Transverse colon (tissue), 4 donors: ENCODE measurements around the gene ZMIZ1. TPM values are rescaled to one million over a fixed set of nuclear protein-coding genes. Genes with fewer than 3 reads are reported as not detected.

Source experiments
- DNase-seq: peaks from one replicate; pipeline ENCODE4 v3.0.0-alpha.2; 2019
- H3K27ac ChIP-seq, 4 donors: fragments of 200-600 bp; sonication (generic); 2 replicates each; pipeline ENCODE4 v1.5.1; 2016 to 2018; ENCODE audit warnings: inconsistent platforms in 4 of 4
- H3K27me3 ChIP-seq: fragments of 200-600 bp; sonication (generic); 2 replicates; pipeline ENCODE4 v1.5.1; 2017; ENCODE audit warnings: inconsistent platforms
- H3K36me3 ChIP-seq, 4 donors: fragments of 200-600 bp; sonication (generic); 2 replicates each; pipeline ENCODE4 v1.5.1; 2017 to 2019; ENCODE audit warnings: inconsistent platforms in 4 of 4
- H3K4me1 ChIP-seq, 4 donors: fragments of 200-600 bp; sonication (generic); 2 replicates each; pipeline ENCODE4 v1.5.1; 2017 to 2020; ENCODE audit warnings: inconsistent platforms in 4 of 4
- H3K4me3 ChIP-seq, 4 donors: fragments of 200-600 bp; sonication (generic); 1 replicate in 1 of 4; 2 replicates in 3 of 4; pipeline versions ENCODE4 v1.5.1 to v1.6.1; 2017 to 2019; ENCODE audit warnings: inconsistent platforms in 4 of 4
- H3K9me3 ChIP-seq, 2 donors: fragments of 200-600 bp; sonication (generic); 2 replicates each; pipeline ENCODE4 v1.5.1; 2017 to 2019; ENCODE audit warnings: inconsistent platforms in 2 of 2
- EP300 ChIP-seq: sonication (generic); formaldehyde crosslinking; IDR thresholded peaks from one replicate; pipeline ENCODE4 v1.6.1; 2017; ENCODE audit warnings: antibody characterized with exemption, low read depth
- POLR2A ChIP-seq: fragments of 450-650 bp; IDR thresholded peaks from one replicate; pipeline ENCODE4 v1.6.1; 2016; ENCODE audit warnings: antibody characterized with exemption, mild to moderate bottlenecking, moderate library complexity
- POLR2AphosphoS5 ChIP-seq, 3 donors: sonication (generic); formaldehyde crosslinking; IDR thresholded peaks; one replicate each; pipeline ENCODE4 v1.6.1; 2016; ENCODE audit warnings: antibody characterized with exemption in 3 of 3
- WGBS, 2 donors: methylation state at CpG; one replicate each; pipeline ENCODE4 v1.1.5; 2018; ENCODE audit warnings: low coverage in 1 of 2; 5-methylcytosine and 5-hydroxymethylcytosine counted together
- in situ Hi-C, 4 donors: fragments of 200-750 bp; cut with MboI; loops; one replicate each; pipeline versions ENCODE4 v1.15.0 to v1.15.1; 2017; ENCODE audit warnings: low sequenced_read_pairs in 3 of 4, low pct_ligation_motif_present in 1 of 4, low pct_unique_long_range_greater_than_20kb in 1 of 4
- intact Hi-C: fragments of 100-400 bp; cut with DNase I; formaldehyde crosslinking; loops from one replicate; pipeline ENCODE4 v1.15.1; 2023; ENCODE audit warnings: low total_unique reads
- total RNA-seq, 4 donors: library from RNA; depleted of rRNA; stranded (reverse); fragments of >200 nt; gene quantifications; one replicate each; pipeline ENCODE4 v1.1.0, GENCODE V29; 2016
- TF ChIP-seq, protein P1 (sequence below), 5 experiments: fragments of 200-600 bp in 3 of 5; fragments of 450-650 bp in 2 of 5; sonication (generic) in 3 of 5; IDR thresholded peaks; 1 replicate in 2 of 5; 2 replicates in 3 of 5; pipeline ENCODE4 v1.5.1; 2016 to 2017; ENCODE audit warnings: antibody characterized with exemption in 5 of 5, inconsistent platforms in 3 of 5, mild to moderate bottlenecking in 2 of 5, moderate library complexity in 1 of 5

ZMIZ1 gene
- total RNA-seq, 4 donors from 2014 or later, result 32.0 to 108 (median 63.0) TPM

DNA sequence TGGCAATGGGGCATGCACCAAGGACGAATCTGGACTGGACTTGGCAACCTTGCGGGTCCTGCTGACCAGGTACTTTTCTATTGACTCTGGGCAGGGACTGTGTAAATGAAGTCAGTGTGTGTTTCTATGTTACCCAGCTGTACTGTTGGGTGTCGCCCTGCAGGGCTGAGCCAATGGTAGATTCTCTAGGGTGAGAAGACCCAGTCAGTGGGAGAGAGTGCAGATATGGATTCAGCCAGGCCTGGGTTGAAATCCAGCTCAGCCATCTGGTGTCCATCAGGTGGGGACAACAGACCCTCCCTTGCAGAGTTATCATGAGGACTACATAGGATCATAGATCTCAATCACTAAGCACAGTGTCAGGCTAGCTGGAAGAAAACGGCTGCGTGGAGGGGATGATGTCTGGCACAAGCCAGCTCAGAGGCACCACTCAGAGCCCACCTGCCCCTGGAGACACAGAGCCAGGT lies 273.6 kb downstream of the ZMIZ1 start:
- no peak for DNase-seq
- Histone ChIP-seq H3K27me3 (no peaks in the 10 kb centered on the region), H3K9me3 (no peaks in the 10 kb centered on the region), H3K4me1 (peaks cover 0 to 10% (median 5%) of the 10 kb centered on the region in 4 donors), H3K36me3 (no peaks in the 10 kb centered on the region), H3K27ac (peak overlapping the region in 1 of 4 donors; percentile 3), H3K4me3 (no peak overlapping the region)
- WGBS, 2 donors, result 86 to 89% methylated on average over 4 to 5 of the region's 5 CpGs
- in situ Hi-C loops (no loop called here), intact Hi-C loops (no loop called here)
- TF ChIP-seq EP300, result no peak
- no peak for TF ChIP-seq POLR2A
- TF ChIP-seq, protein P1, sequence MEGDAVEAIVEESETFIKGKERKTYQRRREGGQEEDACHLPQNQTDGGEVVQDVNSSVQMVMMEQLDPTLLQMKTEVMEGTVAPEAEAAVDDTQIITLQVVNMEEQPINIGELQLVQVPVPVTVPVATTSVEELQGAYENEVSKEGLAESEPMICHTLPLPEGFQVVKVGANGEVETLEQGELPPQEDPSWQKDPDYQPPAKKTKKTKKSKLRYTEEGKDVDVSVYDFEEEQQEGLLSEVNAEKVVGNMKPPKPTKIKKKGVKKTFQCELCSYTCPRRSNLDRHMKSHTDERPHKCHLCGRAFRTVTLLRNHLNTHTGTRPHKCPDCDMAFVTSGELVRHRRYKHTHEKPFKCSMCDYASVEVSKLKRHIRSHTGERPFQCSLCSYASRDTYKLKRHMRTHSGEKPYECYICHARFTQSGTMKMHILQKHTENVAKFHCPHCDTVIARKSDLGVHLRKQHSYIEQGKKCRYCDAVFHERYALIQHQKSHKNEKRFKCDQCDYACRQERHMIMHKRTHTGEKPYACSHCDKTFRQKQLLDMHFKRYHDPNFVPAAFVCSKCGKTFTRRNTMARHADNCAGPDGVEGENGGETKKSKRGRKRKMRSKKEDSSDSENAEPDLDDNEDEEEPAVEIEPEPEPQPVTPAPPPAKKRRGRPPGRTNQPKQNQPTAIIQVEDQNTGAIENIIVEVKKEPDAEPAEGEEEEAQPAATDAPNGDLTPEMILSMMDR (IDR thresholded peaks at IDR 0.05), result no peak
- TF ChIP-seq POLR2AphosphoS5 (IDR thresholded peaks at IDR 0.05), result no peak

GRCh38 chr10:79342811-79343561 lies 274.2 kb downstream of the ZMIZ1 start:
- no peak overlapping the region for H3K4me3 ChIP-seq
- no peaks in the 10 kb centered on the region for H3K27me3 ChIP-seq
- no peak for DNase-seq
- in situ Hi-C loops, result no loop called here
- H3K36me3 ChIP-seq, result no peaks in the 10 kb centered on the region
- H3K27ac ChIP-seq, result peak overlapping the region in 1 of 4 donors; percentile 3
- intact Hi-C loops, result no loop called here
- peaks cover 0 to 10% (median 5%) of the 10 kb centered on the region in 4 donors for H3K4me1 ChIP-seq
- no peaks in the 10 kb centered on the region for H3K9me3 ChIP-seq
- TF ChIP-seq, protein P1 (IDR thresholded peaks at IDR 0.05), result no peak
- TF ChIP-seq EP300 (no peak), POLR2AphosphoS5 (IDR thresholded peaks at IDR 0.05) (no peak), POLR2A (no peak)
- 67% methylated on average over 10 of the region's 10 CpGs; no CpG with 5 or more reads in 1 of the 2 donors for WGBS, 2 donors

- Histone ChIP-seq H3K9me3 (no peaks in the 10 kb centered on the region), H3K4me1 (peaks cover 4 to 23% (median 18%) of the 10 kb centered on the region in 4 donors), H3K27me3 (no peaks in the 10 kb centered on the region), H3K36me3 (peaks cover 0 to 2% (median under 1%) of the 10 kb centered on the region in 4 donors), H3K4me3 (no peak overlapping the region), H3K27ac (no peak overlapping the region)
- in situ Hi-C loops (no loop called here), intact Hi-C loops (no loop called here)
- DNase-seq, result no peak
- TF ChIP-seq EP300 (no peak), POLR2A (no peak), POLR2AphosphoS5 (IDR thresholded peaks at IDR 0.05) (no peak)
- TF ChIP-seq, protein P1 (IDR thresholded peaks at IDR 0.05), result no peak
- WGBS, 2 donors, result 80 to 81% methylated on average over 1 to 2 of the region's 3 CpGs
These were observed 275.9 kb downstream of the ZMIZ1 start for GRCh38 chr10:79344502-79345195.

DNA sequence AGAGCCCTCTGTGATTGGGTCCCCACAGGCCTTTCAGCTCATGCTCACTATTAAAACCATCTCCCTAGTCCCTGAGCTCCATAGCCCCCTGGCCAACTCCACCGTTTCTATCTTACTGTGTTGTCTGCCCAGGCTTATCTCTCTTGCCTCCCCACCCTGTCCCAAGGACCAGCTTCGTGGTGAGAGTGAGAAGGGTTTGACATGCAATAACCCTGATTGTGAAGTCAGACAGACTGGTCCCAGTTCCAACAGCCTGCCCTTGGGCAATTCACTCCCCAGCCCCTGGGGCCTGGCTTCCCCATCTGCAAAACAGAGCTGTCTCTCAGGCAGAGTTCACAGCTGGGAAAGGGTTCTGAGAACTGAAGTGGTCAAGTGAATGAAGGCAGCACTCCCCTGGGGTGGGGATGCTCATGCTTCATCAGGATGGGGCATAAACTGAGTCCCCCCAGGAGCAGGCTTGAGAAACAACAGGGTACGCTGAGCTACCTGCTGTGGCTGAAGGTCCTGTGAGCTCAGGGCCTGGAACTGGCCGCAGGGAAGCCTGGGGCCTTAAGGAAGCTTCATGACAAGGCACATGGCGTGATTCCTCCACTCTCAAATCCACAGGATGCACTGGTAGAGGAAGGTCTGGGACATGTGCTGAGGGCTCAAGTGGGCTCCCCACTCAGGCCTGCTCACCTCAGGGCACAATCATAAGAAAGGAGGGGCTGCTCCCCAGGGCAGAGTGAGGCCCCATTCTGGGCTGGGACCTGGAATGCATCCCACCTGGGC lies 276.7 kb downstream of the ZMIZ1 start:
- intact Hi-C loops, result no loop called here
- Histone ChIP-seq H3K9me3 (no peaks in the 10 kb centered on the region), H3K4me1 (peaks cover 4 to 23% (median 19%) of the 10 kb centered on the region in 4 donors), H3K4me3 (no peak overlapping the region), H3K27me3 (no peaks in the 10 kb centered on the region), H3K27ac (no peak overlapping the region), H3K36me3 (peaks cover 0 to 8% (median 3%) of the 10 kb centered on the region in 4 donors)
- 91% methylated on average over 5 of the region's 5 CpGs; no CpG with 5 or more reads in 1 of the 2 donors for WGBS, 2 donors
- in situ Hi-C loops, result no loop called here
- TF ChIP-seq POLR2AphosphoS5 (IDR thresholded peaks at IDR 0.05) (no peak), EP300 (no peak), POLR2A (no peak)
- TF ChIP-seq, protein P1 (IDR thresholded peaks at IDR 0.05), result no peak
- DNase-seq, result no peak
